LNCAP (cell line): ENCODE results near the gene CAB39.

ENCODE experiments used
- CTCF ChIP-seq: fragments of 450-650 bp; IDR thresholded peaks from 2 replicates; pipeline ENCODE4 v1.5.1; 2017; ENCODE audit warnings: mild to moderate bottlenecking

The CAB39 gene

GRCh38 chr2:230774348-230774951 lies 61.8 kb downstream of the CAB39 start:
- no peak for TF ChIP-seq CTCF

- no peak for TF ChIP-seq CTCF
These were observed 63.1 kb downstream of the CAB39 start for GRCh38 chr2:230775737-230776136.

- no peak for TF ChIP-seq CTCF
These were observed 65.1 kb downstream of the CAB39 start for GRCh38 chr2:230777721-230778120.

GRCh38 chr2:230778350-230779063 lies 65.9 kb downstream of the CAB39 start:
- TF ChIP-seq CTCF, result no peak

- TF ChIP-seq CTCF, result no peak
These were observed 66.5 kb downstream of the CAB39 start for GRCh38 chr2:230779126-230779525.

GRCh38 chr2:230779607-230780006 lies 67.0 kb downstream of the CAB39 start:
- no peak for TF ChIP-seq CTCF

- no peak for TF ChIP-seq CTCF
These were observed 68.6 kb downstream of the CAB39 start for GRCh38 chr2:230781130-230781797.
